ENCODE results near the gene NRIP1. TPM values are rescaled to one million over a fixed set of nuclear protein-coding genes. Genes with fewer than 3 reads are reported as not detected.
"Not testable (repeated sequence)": the region's sequence is repeated elsewhere in the genome, so short reads cannot be mapped to it uniquely, and the experiment has no call there.

NRIP1 gene
- polyA plus RNA-seq, 3 donors = 6.0 to 22.8 (median 7.2) TPM

DNA sequence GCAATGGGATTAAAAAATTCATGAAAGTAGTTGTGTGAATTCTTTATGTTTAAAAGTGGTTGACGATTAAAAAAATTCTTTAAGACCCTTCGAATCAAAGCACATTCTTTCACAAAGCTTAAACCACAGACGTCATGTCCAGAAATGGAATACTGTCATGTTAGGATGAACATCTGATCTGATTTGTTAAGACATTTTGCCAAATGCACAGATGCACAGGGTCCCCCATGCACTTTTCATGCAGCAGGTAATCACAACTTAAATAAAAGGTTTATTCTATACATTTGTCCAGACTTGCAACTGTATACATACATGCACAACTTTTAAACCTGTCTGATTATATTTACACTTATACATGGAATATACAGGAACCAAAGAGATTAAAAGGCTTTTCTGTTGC, 103.3 kb downstream of the NRIP1 start:
- WGBS, 3 donors = 94 to 98% (median 95%) methylated on average over 3 of the region's 3 CpGs

DNA sequence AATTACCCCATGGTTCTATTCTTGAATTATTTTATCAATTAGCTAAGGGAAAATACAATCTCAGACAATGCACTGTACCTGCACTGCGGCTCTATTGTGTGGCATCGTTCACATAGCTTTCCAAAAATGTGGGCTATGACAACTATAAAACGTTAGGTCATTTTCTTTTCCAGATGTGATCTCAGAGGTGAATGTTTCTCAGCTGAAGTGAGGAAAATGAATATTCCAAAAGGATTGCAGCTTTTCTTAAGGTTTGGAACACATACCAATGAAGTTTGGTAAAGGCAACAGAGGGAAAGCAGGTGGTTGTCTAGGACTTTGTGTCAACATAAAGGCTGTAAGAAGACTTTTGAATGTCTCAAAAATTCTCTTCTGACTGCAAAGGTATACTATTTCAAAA, 105.5 kb downstream of the NRIP1 start:
- 46 to 87% (median 59%) methylated on average over 3 of the region's 3 CpGs for WGBS, 3 donors
- no peak overlapping the region for H3K27ac ChIP-seq (ENCODE audit: low read depth, low read length)

More for the DNA sequence above, 103.3 kb downstream of the NRIP1 start:
- no peak overlapping the region for H3K27ac ChIP-seq (ENCODE audit: low read depth, low read length)

- H3K27ac ChIP-seq (ENCODE audit: low read depth, low read length) = no peak overlapping the region
- WGBS, 3 donors = 86 to 100% (median 90%) methylated on average over 1 of the region's 1 CpG
These were observed 107.0 kb downstream of the NRIP1 start for GRCh38 chr21:14957836-14958235.

GRCh38 chr21:14956807-14957206, 108.0 kb downstream of the NRIP1 start:
- H3K27ac ChIP-seq (ENCODE audit: low read depth, low read length) = no peak overlapping the region
- 55 to 65% (median 61%) methylated on average over 4 of the region's 4 CpGs for WGBS, 3 donors

- 69 to 77% (median 75%) methylated on average over 6 of the region's 6 CpGs for WGBS, 3 donors
These were observed 108.8 kb downstream of the NRIP1 start for GRCh38 chr21:14955936-14956520.

DNA sequence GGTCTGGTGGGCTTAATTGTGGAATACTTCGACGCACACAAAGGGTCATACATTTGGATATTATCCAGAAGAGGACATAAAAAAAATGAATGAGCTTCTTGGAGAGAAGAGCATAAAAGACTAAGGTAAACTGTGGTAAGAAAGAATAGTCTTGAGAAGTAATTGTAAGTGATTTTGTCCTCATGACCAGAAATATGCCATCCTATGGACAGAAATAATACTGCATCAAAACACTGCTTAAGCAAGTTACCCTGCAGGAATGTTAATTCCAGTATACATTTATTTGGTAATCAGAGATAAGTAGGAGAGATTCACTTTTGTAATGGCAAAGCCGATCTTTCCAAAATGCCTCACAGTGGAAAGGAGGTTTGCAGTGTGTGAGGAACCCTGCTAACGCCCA, 111.9 kb downstream of the NRIP1 start:
- no peak overlapping the region for H3K27ac ChIP-seq (ENCODE audit: low read depth, low read length)
- WGBS, 3 donors = 90 to 98% (median 97%) methylated on average over 4 of the region's 4 CpGs

More at GRCh38 chr21:14955936-14956520, 108.8 kb downstream of the NRIP1 start:
- H3K27ac ChIP-seq (ENCODE audit: low read depth, low read length) = no peak overlapping the region

DNA sequence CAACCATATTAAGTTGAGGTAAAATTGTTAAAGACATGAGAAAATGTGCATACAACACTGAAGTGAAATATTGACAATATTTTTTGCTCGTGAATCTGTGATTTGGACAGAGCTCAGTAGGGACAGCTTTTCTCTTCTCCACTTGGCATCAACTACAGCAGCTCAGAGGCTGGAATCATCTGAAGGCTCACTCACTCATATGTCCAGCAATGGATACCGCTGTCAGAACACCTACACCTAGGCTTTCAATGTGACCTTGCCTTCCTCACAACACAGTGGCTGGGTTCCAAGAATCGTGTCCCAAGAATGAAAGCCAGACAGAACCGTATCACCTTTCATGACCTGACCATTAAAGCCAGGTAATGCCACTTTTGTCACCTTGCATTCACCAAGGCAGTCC, 115.2 kb downstream of the NRIP1 start:
- WGBS, 3 donors = 62 to 96% (median 92%) methylated on average over 4 of the region's 4 CpGs
- no peak overlapping the region for H3K27ac ChIP-seq (ENCODE audit: low read depth, low read length)

DNA sequence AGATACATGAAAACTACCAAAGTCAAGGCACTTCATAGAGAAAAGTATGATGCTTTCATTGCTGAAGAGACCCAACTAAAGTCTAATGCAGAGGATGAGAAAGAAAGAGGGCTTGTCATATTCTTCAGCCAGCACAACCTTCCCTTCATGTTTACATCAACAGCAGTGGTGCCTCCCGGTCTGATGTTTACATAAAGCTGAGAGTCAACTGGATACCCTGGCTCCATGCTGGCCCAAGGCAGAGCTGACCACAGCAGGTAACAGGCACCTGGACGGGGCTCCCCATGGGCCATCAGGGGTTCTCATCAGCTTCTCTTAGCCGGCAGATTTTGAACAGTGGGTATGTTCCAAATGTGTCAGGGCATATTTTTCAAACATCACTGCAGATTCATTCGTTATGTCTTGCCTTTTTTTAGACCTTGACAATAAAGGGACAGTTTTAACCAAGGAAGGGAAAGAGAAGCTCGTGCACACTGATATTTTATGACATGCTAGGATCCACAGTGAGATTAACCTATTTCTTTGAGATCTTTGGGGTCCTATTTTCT, 117.1 kb downstream of the NRIP1 start:
- WGBS, 3 donors = 74 to 78% (median 76%) methylated on average over 5 of the region's 5 CpGs
- H3K27ac ChIP-seq (ENCODE audit: low read depth, low read length) = no peak overlapping the region

DNA sequence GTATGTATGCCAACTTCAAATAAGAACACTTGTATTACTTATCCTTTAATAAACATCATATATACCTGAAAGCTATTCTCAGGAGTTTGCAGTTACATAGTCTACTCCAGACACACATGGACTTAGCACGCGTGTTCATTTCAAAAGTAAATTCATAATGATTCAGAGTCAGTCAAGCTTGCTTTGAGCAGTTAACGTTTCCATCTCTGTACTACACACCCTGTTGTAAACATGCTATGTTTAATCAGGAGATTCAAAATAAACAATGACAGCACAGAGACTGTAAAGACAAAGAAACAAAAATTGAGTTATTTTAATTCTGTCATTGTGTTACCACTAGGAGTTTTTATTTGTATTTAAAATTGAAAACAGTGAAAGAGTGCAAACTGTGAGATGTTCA, 119.6 kb downstream of the NRIP1 start:
- 81 to 90% (median 90%) methylated on average over 3 of the region's 3 CpGs for WGBS, 3 donors
- H3K27ac ChIP-seq (ENCODE audit: low read depth, low read length) = no peak overlapping the region

DNA sequence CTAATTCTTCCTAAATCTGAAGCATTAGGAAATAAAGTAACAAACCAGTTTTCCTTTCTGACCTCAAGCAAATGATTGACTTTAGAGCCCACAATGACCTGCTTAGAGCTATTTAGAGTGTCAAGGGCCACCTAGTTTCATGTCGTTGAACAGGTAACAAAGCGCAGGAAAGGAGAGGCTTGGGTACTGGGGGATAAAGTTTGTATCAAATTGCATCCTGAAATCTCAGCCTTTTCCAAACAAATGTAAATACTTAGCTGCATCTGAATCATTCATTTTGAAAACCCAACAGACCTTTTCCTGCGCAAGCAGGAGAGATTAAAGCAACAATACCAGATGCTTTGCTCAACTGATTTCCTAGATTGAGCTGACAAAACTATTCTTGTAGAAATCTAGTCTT, 121.2 kb downstream of the NRIP1 start:
- 81 to 94% (median 91%) methylated on average over 3 of the region's 3 CpGs for WGBS, 3 donors
- no peak overlapping the region for H3K27ac ChIP-seq (ENCODE audit: low read depth, low read length)

GRCh38 chr21:14942801-14943490, 121.9 kb downstream of the NRIP1 start:
- no peak overlapping the region for H3K27ac ChIP-seq (ENCODE audit: low read depth, low read length)
- 58 to 73% (median 58%) methylated on average over 2 of the region's 2 CpGs for WGBS, 3 donors

DNA sequence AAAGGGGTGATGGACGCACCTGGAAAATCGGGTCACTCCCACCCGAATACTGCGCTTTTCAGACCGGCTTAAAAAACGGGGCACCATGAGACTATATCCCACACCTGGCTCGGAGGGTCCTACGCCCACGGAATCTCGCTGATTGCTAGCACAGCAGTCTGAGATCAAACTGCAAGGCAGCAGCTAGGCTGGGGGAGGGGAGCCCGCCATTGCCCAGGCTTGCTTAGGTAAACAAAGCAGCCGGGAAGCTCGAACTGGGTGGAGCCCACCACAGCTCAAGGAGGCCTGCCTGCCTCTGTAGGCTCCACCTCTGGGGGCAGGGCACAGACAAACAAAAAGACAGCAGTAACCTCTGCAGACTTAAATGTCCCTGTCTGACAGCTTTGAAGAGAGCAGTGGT, 137.5 kb downstream of the NRIP1 start:
- not testable (repeated sequence) for H3K27ac ChIP-seq (ENCODE audit: low read depth, low read length)
- WGBS, 3 donors = 89 to 93% (median 92%) methylated on average over 9 to 11 of the region's 13 CpGs

GRCh38 chr21:14926186-14926585, 138.6 kb downstream of the NRIP1 start:
- WGBS, 3 donors = 66 to 80% (median 74%) methylated on average over 3 of the region's 3 CpGs
- no peak overlapping the region for H3K27ac ChIP-seq (ENCODE audit: low read depth, low read length)

DNA sequence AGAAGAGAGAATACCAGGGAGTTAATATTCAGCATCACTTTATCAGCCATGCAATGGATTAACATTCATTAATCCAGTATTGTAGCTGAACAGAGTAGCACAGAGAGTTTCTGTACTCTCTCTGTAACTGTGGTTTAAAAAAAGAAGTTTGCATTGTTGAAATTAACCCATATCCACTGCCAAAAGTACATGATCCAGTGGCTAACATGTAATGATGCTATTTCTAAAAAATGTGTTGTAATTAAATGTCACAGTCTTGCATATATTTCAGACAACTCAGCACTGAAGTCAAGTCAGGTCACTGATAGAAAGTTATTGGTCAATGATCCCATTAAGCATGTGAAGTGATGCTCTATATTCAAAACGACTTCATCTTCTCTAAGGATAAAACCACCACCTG, 141.3 kb downstream of the NRIP1 start:
- 58 to 63% (median 59%) methylated on average over 1 of the region's 1 CpG for WGBS, 3 donors
- no peak overlapping the region for H3K27ac ChIP-seq (ENCODE audit: low read depth, low read length)

GRCh38 chr21:14922980-14923379, 141.8 kb downstream of the NRIP1 start:
- no peak overlapping the region for H3K27ac ChIP-seq (ENCODE audit: low read depth, low read length)
- WGBS, 3 donors = 59 to 73% (median 63%) methylated on average over 1 of the region's 1 CpG

DNA sequence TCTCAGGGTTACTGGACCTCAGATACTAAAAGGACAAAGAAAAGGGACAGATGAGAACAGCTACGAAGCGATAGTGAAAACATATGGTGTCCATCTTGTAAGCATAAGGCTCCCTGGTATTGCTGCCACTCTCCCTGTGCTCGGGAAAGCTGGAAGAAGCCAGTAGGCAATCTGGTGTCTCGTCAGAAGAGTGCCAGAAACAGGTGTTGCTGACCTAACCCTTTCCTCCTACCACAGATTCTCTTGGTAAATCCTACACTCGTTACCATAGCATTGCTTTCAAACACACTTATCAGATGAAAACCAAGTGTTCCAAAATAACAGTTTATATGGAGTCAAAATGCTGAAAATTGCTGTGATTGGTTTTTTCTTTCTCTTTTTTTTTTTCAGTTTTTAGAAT, 146.3 kb downstream of the NRIP1 start:
- WGBS, 3 donors = 85 to 86% (median 86%) methylated on average over 5 of the region's 5 CpGs

GRCh38 chr21:14917762-14918161, 147.0 kb downstream of the NRIP1 start:
- no peak overlapping the region for H3K27ac ChIP-seq (ENCODE audit: low read depth, low read length)
- 63 to 78% (median 64%) methylated on average over 2 of the region's 2 CpGs for WGBS, 3 donors

More for the DNA sequence above, 146.3 kb downstream of the NRIP1 start:
- no peak overlapping the region for H3K27ac ChIP-seq (ENCODE audit: low read depth, low read length)

- no peak overlapping the region for H3K27ac ChIP-seq (ENCODE audit: low read depth, low read length)
- 44 to 81% (median 74%) methylated on average over 3 of the region's 3 CpGs for WGBS, 3 donors
These were observed 148.1 kb downstream of the NRIP1 start for GRCh38 chr21:14916676-14917141.

DNA sequence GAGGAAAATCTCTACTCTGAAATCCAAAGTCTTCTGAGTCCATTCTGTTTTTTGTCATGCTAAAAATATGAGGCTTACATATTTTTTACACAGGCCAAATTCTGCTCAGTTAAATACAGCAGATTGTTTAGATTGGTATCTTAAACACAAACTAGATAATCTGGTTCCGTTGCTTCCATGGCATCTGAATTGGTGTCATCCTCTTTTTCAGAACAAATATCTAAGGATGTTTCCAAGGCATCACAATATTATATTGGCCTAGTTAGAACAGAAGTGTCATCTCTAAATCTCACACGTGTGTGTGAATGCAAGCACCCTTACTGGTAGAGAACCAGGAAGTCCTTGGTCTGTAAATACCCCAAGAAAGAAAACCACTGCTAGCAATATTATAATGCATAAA, 151.2 kb downstream of the NRIP1 start:
- 56 to 72% (median 69%) methylated on average over 2 of the region's 2 CpGs for WGBS, 3 donors
- H3K27ac ChIP-seq (ENCODE audit: low read depth, low read length) = no peak overlapping the region

DNA sequence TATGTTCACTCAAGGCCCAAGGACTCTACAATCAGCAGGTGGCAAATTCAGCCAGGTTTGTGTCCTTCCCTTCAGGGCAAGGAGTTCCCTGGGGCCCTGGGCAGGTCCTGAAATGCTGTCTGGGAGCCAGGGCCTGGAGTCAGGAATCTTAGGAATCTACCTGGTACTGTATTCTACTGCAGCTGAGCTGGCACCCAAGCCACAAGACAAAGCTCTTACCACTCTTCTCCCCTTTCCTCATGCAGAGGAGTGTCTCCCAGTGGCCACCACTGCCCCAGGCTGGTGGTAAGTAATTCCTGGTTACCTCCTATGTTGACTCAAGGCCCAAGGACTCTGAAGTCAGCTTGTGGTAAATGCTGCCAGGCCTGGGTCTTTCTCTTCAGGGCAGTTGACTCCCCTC, 153.4 kb downstream of the NRIP1 start:
- H3K27ac ChIP-seq (ENCODE audit: low read depth, low read length) = no peak overlapping the region

All from adipose tissue (tissue), 3 donors.